Pancreas (tissue), 10 donors: Measurements from ENCODE around the gene DLGAP4. TPM values are rescaled to one million over a fixed set of nuclear protein-coding genes. Genes with fewer than 3 reads are reported as not detected.

ENCODE experiments used
- ATAC-seq, 4 donors: fragments of 200-7000 bp; cut with Tn5 transposase; one replicate each; pipeline versions ENCODE4 v1.8.0 to v1.9.1; 2020; ENCODE audit warnings: mild to moderate bottlenecking in 4 of 4, moderate library complexity in 4 of 4
- DNase-seq, 6 donors: peaks; one replicate each; pipeline ENCODE4 v3.0.0-alpha.2; 2020
- FAIRE-seq: peaks from 2 replicates; lab custom pipeline; 2012; peaks lifted over from hg19 to GRCh38; lab: Jason Lieb, UNC
- H3K27ac ChIP-seq, 4 donors: fragments of 200-600 bp; sonication (generic); 1 replicate in 3 of 4; 2 replicates in 1 of 4; pipeline versions ENCODE4 v1.5.0 to v1.8.0; 2020
- H3K27me3 ChIP-seq, 4 donors: fragments of 200-600 bp; one replicate each; pipeline ENCODE4 v1.8.0; 2021
- H3K36me3 ChIP-seq, 3 donors: fragments of 200-600 bp; sonication (generic) in 1 of 3; one replicate each; pipeline versions ENCODE4 v1.5.0 to v1.8.0; 2020 to 2021
- H3K4me1 ChIP-seq, 3 donors: fragments of 200-600 bp; one replicate each; pipeline ENCODE4 v1.8.0; 2021
- H3K4me3 ChIP-seq, 4 donors: fragments of 200-600 bp; sonication (generic) in 2 of 4; one replicate each; pipeline versions ENCODE4 v1.5.0 to v1.8.0; 2020 to 2021
- H3K9me3 ChIP-seq, 4 donors: fragments of 200-600 bp; one replicate each; pipeline ENCODE4 v1.8.0; 2021
- CTCF ChIP-seq, 4 donors: fragments of 200-600 bp; sonication (generic) in 3 of 4; IDR thresholded peaks; one replicate each; pipeline versions ENCODE4 v1.5.0 to v1.8.0; 2021; ENCODE audit warnings: antibody characterized with exemption in 4 of 4
- WGBS, 2 donors: extraction: QIAGEN DNeasy Blood & Tissue Kit; methylation state at CpG; one replicate each; pipeline ENCODE4 v1.1.7; 2013; 5-methylcytosine and 5-hydroxymethylcytosine counted together
- intact Hi-C, 3 donors: fragments of 100-400 bp; cut with DNase I; formaldehyde crosslinking; loops; one replicate each; pipeline versions ENCODE4 v1.11.1 to v1.14.2; 2022
- polyA plus RNA-seq, 2 donors: library from polyadenylated mRNA; stranded (reverse); fragments of 200-250 nt; gene quantifications; one replicate each; pipeline ENCODE4 v1.2.3, GENCODE V29; 2013
- total RNA-seq, 6 donors: library from RNA; stranded (reverse); fragmentation: NEBNext Ultra II Directional in 4 of 6; extraction: Animal tissue kit (Norgen Biotek cat#: 25700) in 4 of 6; gene quantifications; one replicate each; pipeline versions ENCODE4 v1.2.1 to v1.2.4, GENCODE V29; 2021 to 2023
- donor health status: healthy with polysubstance abuse.
- donor health status: DM: no; HTN: no; CAD: no; lungs with moderate emphysema.
- donor health status: DM: no; HTN: no; CAD: no.
- donor health status: control.
- donor health status: control.
- donor health status: Bipolar disorder and iron deficiency.
- donor health status: DM: yes; HTN: yes; CAD: no.
- donor health status: DM: no; HTN: no; CAD: no.
- donor health status: DM: no; HTN: no; CAD: no.
- donor health status: DM: yes; HTN: yes; CAD: no.

DLGAP4 gene
- total and polyA plus RNA-seq, 8 donors = 28.6 to 49.5 (median 42.6) TPM

GRCh38 chr20:36330091-36330490, 24.0 kb downstream of the DLGAP4 start:
- Histone ChIP-seq H3K27ac (no peak overlapping the region), H3K36me3 (no peaks in the 10 kb centered on the region), H3K9me3 (no peaks in the 10 kb centered on the region), H3K27me3 (no peaks in the 10 kb centered on the region), H3K4me1 (no peaks in the 10 kb centered on the region), H3K4me3 (no peak overlapping the region)
- DNase-seq (peak in 1 of 6 donors; percentile 9), FAIRE-seq (no peak), ATAC-seq (no peak)
- no peak for TF ChIP-seq CTCF (IDR thresholded peaks at IDR 0.05)
- intact Hi-C loops = no loop called here
- 74 to 87% methylated on average over 5 of the region's 5 CpGs for WGBS, 2 donors

- Histone ChIP-seq H3K4me3 (no peak overlapping the region), H3K27me3 (no peaks in the 10 kb centered on the region), H3K27ac (no peak overlapping the region), H3K36me3 (no peaks in the 10 kb centered on the region), H3K4me1 (no peaks in the 10 kb centered on the region), H3K9me3 (no peaks in the 10 kb centered on the region)
- TF ChIP-seq CTCF (IDR thresholded peaks at IDR 0.05) = no peak
- FAIRE-seq (no peak), ATAC-seq (no peak), DNase-seq (no peak)
- intact Hi-C loops = no loop called here
- 28 to 41% methylated on average over 6 to 7 of the region's 7 CpGs for WGBS, 2 donors
Observed at GRCh38 chr20:36331209-36331608, 25.1 kb downstream of the DLGAP4 start.

- Histone ChIP-seq H3K27ac (no peak overlapping the region), H3K9me3 (no peaks in the 10 kb centered on the region), H3K4me1 (no peaks in the 10 kb centered on the region), H3K36me3 (no peaks in the 10 kb centered on the region), H3K4me3 (no peak overlapping the region), H3K27me3 (no peaks in the 10 kb centered on the region)
- DNase-seq (no peak), FAIRE-seq (no peak), ATAC-seq (no peak)
- intact Hi-C loops = no loop called here
- TF ChIP-seq CTCF (IDR thresholded peaks at IDR 0.05) = no peak
- WGBS, 2 donors = 80 to 86% methylated on average over 5 of the region's 5 CpGs
Observed at GRCh38 chr20:36333841-36334240, 27.7 kb downstream of the DLGAP4 start.

GRCh38 chr20:36334281-36335205, 28.4 kb downstream of the DLGAP4 start:
- FAIRE-seq = no peak
- 79 to 80% methylated on average over 20 of the region's 20 CpGs for WGBS, 2 donors
- intact Hi-C loops = no loop called here

More at GRCh38 chr20:36334281-36335205, 28.4 kb downstream of the DLGAP4 start:
- Histone ChIP-seq H3K4me1 (no peaks in the 10 kb centered on the region), H3K9me3 (no peaks in the 10 kb centered on the region), H3K27me3 (no peaks in the 10 kb centered on the region), H3K27ac (no peak overlapping the region), H3K36me3 (no peaks in the 10 kb centered on the region), H3K4me3 (no peak overlapping the region)
- no peak for ATAC-seq
- TF ChIP-seq CTCF (IDR thresholded peaks at IDR 0.05) = no peak
- peak in 1 of 6 donors; percentile 38 for DNase-seq
